Smooth muscle cell (in vitro differentiated cells): ENCODE results near the gene FLOT1. TPM values are rescaled to one million over a fixed set of nuclear protein-coding genes. Genes with fewer than 3 reads are reported as not detected.
"Not testable (repeated sequence)": the region's sequence is repeated elsewhere in the genome, so short reads cannot be mapped to it uniquely, and the experiment has no call there.

Source experiments
- DNase-seq: peaks from one replicate; lab custom pipeline; 2025; ENCODE audit not compliant: unreplicated experiment; lab: John Stamatoyannopoulos, UW
- H2AFZ ChIP-seq: fragments of 200-600 bp; sonication (generic); 2 replicates; pipeline ENCODE4 v1.6.0; 2016; ENCODE audit warnings: antibody characterized with exemption, low read depth, mild to moderate bottlenecking
- H3F3A ChIP-seq: fragments of 200-600 bp; sonication (generic); 2 replicates; pipeline ENCODE4 v1.6.0; 2017; ENCODE audit warnings: antibody characterized with exemption, low read depth
- H3K27ac ChIP-seq: fragments of 200-600 bp; sonication (generic); 2 replicates; pipeline ENCODE4 v1.5.1; 2016; ENCODE audit warnings: low read depth, mild to moderate bottlenecking
- H3K27me3 ChIP-seq: fragments of 200-600 bp; sonication (generic); 2 replicates; pipeline ENCODE4 v1.6.1; 2016; ENCODE audit warnings: low read depth, mild to moderate bottlenecking
- H3K36me3 ChIP-seq: fragments of 200-600 bp; sonication (generic); 2 replicates; pipeline ENCODE4 v1.5.1; 2016; ENCODE audit warnings: low read depth
- H3K4me1 ChIP-seq: fragments of 200-600 bp; sonication (generic); 2 replicates; pipeline ENCODE4 v1.5.1; 2016; ENCODE audit warnings: low read depth
- H3K4me2 ChIP-seq: fragments of 200-600 bp; sonication (generic); 2 replicates; pipeline ENCODE4 v1.6.0; 2016; ENCODE audit warnings: mild to moderate bottlenecking
- H3K4me3 ChIP-seq: fragments of 200-600 bp; sonication (generic); 2 replicates; pipeline ENCODE4 v1.5.1; 2016; ENCODE audit warnings: mild to moderate bottlenecking
- H3K79me2 ChIP-seq: fragments of 200-600 bp; sonication (generic); 2 replicates; pipeline ENCODE4 v1.6.0; 2016; ENCODE audit warnings: low read depth, mild to moderate bottlenecking
- H3K9ac ChIP-seq: fragments of 200-600 bp; sonication (generic); 2 replicates; pipeline ENCODE4 v1.6.0; 2016; ENCODE audit warnings: low read depth
- H3K9me3 ChIP-seq: fragments of 200-600 bp; sonication (generic); replicated peaks from 2 replicates; pipeline ENCODE4 v1.5.1; 2016; ENCODE audit warnings: low read depth
- H4K20me1 ChIP-seq: fragments of 200-600 bp; sonication (generic); 2 replicates; pipeline ENCODE4 v1.6.0; 2016; ENCODE audit warnings: low read depth
- CTCF ChIP-seq: fragments of 200-600 bp; sonication (generic); IDR thresholded peaks from 2 replicates; pipeline ENCODE4 v1.5.1; 2017; ENCODE audit warnings: borderline replicate concordance, mild to moderate bottlenecking, antibody characterized with exemption; ENCODE audit not compliant: insufficient read depth, poor library complexity, severe bottlenecking
- WGBS: methylation state at CpG from one replicate; pipeline ENCODE4 v1.1.7; 2016; ENCODE audit warnings: low lambda C conversion rate; 5-methylcytosine and 5-hydroxymethylcytosine counted together
- polyA plus RNA-seq: library from polyadenylated mRNA; unstranded; fragments of >200 nt; fragmentation: Nextera tagmentation; extraction: Ambion mirVana; gene quantifications from 2 replicates; pipeline ENCODE4 v1.2.1, GENCODE V29; 2016
- total RNA-seq: library from RNA; depleted of rRNA; stranded (reverse); fragments of >200 nt; gene quantifications from 2 replicates; pipeline ENCODE4 v1.2.3, GENCODE V29; 2014

The FLOT1 gene
- total and polyA plus RNA-seq, 2 experiments from 2014 or later = 87.6 to 117 TPM

GRCh38 chr6:30722280-30723112, 20.0 kb downstream of the FLOT1 start:
- Histone ChIP-seq H3K4me2 (peak overlapping the region; percentile 84), H4K20me1 (peaks cover 59% of the 10 kb centered on the region), H3K9ac (peak overlapping the region; percentile 92), H3K9me3 (no peaks in the 10 kb centered on the region), H3K4me1 (peaks cover 27% of the 10 kb centered on the region), H3F3A (peaks cover 58% of the 10 kb centered on the region), H2AFZ (no peak overlapping the region), H3K27ac (peak overlapping the region; percentile 89), H3K27me3 (no peaks in the 10 kb centered on the region), H3K4me3 (peak overlapping the region; percentile 83), H3K79me2 (peaks cover 58% of the 10 kb centered on the region), H3K36me3 (no peaks in the 10 kb centered on the region)
- WGBS = 14% methylated on average over 27 of the region's 27 CpGs
- DNase-seq = peak; percentile 72
- TF ChIP-seq CTCF = peak; percentile 97

GRCh38 chr6:30722025-30722279, 20.5 kb downstream of the FLOT1 start:
- Histone ChIP-seq H3K4me1 (peaks cover 27% of the 10 kb centered on the region), H3K4me2 (peak overlapping the region; percentile 84), H4K20me1 (peaks cover 57% of the 10 kb centered on the region), H3K27ac (peak overlapping the region; percentile 89), H3F3A (peaks cover 53% of the 10 kb centered on the region), H3K79me2 (peaks cover 58% of the 10 kb centered on the region), H3K9ac (peak overlapping the region; percentile 92), H3K4me3 (peak overlapping the region; percentile 83)
- 1% methylated on average over 10 of the region's 10 CpGs for WGBS
- H3K36me3 ChIP-seq, H3K9me3 ChIP-seq, H2AFZ ChIP-seq, DNase-seq, H3K27me3 ChIP-seq: not testable (repeated sequence)

GRCh38 chr6:30721198-30722024, 21.1 kb downstream of the FLOT1 start:
- Histone ChIP-seq H3K4me3 (peak overlapping the region; percentile 83), H4K20me1 (peaks cover 51% of the 10 kb centered on the region), H3K4me1 (peaks cover 30% of the 10 kb centered on the region), H3K27ac (peak overlapping the region; percentile 93), H3K4me2 (peak overlapping the region; percentile 84), H3F3A (peaks cover 47% of the 10 kb centered on the region), H2AFZ (no peak overlapping the region), H3K9me3 (no peaks in the 10 kb centered on the region), H3K27me3 (no peaks in the 10 kb centered on the region), H3K9ac (peak overlapping the region; percentile 92), H3K36me3 (no peaks in the 10 kb centered on the region), H3K79me2 (peaks cover 63% of the 10 kb centered on the region)
- 3% methylated on average over 34 of the region's 71 CpGs for WGBS
- peak; percentile 81 for DNase-seq
- TF ChIP-seq CTCF = peak; percentile 42

GRCh38 chr6:30720738-30721197, 21.7 kb downstream of the FLOT1 start:
- H3K4me1 ChIP-seq = peaks cover 36% of the 10 kb centered on the region
- peaks cover 67% of the 10 kb centered on the region for H3K79me2 ChIP-seq
- no peak overlapping the region for H2AFZ ChIP-seq
- H3K27ac ChIP-seq = peak overlapping the region; percentile 93
- no peaks in the 10 kb centered on the region for H3K27me3 ChIP-seq
- H3K36me3 ChIP-seq = no peaks in the 10 kb centered on the region
- H3F3A ChIP-seq = peaks cover 43% of the 10 kb centered on the region
- H3K4me3 ChIP-seq = peak overlapping the region; percentile 83
- H3K9me3 ChIP-seq = no peaks in the 10 kb centered on the region
- WGBS = 0% methylated on average over 18 of the region's 29 CpGs
- peaks cover 46% of the 10 kb centered on the region for H4K20me1 ChIP-seq
- no peak for TF ChIP-seq CTCF
- H3K4me2 ChIP-seq = peak overlapping the region; percentile 84
- DNase-seq = no peak
- H3K9ac ChIP-seq = peak overlapping the region; percentile 80
